Neuron (in vitro differentiated cells): Measurements from ENCODE around the gene PSMG1.
"Not testable (repeated sequence)": the region's sequence is repeated elsewhere in the genome, so short reads cannot be mapped to it uniquely, and the experiment has no call there.

Experiments used
- H2AFZ ChIP-seq: one replicate; pipeline ENCODE4 v1.6.1; 2013; ENCODE audit warnings: low read depth, mild to moderate bottlenecking, inconsistent platforms, low read length, moderate library complexity
- H3K27me3 ChIP-seq: one replicate; pipeline ENCODE4 v1.6.1; 2013; ENCODE audit warnings: low read length; ENCODE audit not compliant: insufficient read depth
- H3K36me3 ChIP-seq: one replicate; pipeline ENCODE4 v1.6.1; 2013; ENCODE audit warnings: low read length; ENCODE audit not compliant: insufficient read depth
- H3K4me1 ChIP-seq: one replicate; pipeline ENCODE4 v1.6.1; 2013; ENCODE audit warnings: low read length; ENCODE audit not compliant: insufficient read depth
- H3K4me3 ChIP-seq: 2 replicates; pipeline ENCODE4 v1.5.1; 2013; ENCODE audit warnings: mild to moderate bottlenecking, low read length, moderate library complexity
- H3K9me3 ChIP-seq: one replicate; pipeline ENCODE4 v1.6.1; 2013; ENCODE audit warnings: low read length

PSMG1 gene

GRCh38 chr21:39164523-39164922, 18.7 kb downstream of the PSMG1 start:
- Histone ChIP-seq H3K4me3 (no peak overlapping the region), H3K9me3 (peaks cover 4% of the 10 kb centered on the region), H2AFZ (no peak overlapping the region), H3K4me1 (no peaks in the 10 kb centered on the region), H3K36me3 (no peaks in the 10 kb centered on the region), H3K27me3 (no peaks in the 10 kb centered on the region)

GRCh38 chr21:39161064-39161463, 22.2 kb downstream of the PSMG1 start:
- Histone ChIP-seq H3K4me3 (no peak overlapping the region), H3K36me3 (no peaks in the 10 kb centered on the region), H3K4me1 (no peaks in the 10 kb centered on the region), H3K9me3 (peaks cover 4% of the 10 kb centered on the region), H2AFZ (no peak overlapping the region), H3K27me3 (no peaks in the 10 kb centered on the region)

DNA sequence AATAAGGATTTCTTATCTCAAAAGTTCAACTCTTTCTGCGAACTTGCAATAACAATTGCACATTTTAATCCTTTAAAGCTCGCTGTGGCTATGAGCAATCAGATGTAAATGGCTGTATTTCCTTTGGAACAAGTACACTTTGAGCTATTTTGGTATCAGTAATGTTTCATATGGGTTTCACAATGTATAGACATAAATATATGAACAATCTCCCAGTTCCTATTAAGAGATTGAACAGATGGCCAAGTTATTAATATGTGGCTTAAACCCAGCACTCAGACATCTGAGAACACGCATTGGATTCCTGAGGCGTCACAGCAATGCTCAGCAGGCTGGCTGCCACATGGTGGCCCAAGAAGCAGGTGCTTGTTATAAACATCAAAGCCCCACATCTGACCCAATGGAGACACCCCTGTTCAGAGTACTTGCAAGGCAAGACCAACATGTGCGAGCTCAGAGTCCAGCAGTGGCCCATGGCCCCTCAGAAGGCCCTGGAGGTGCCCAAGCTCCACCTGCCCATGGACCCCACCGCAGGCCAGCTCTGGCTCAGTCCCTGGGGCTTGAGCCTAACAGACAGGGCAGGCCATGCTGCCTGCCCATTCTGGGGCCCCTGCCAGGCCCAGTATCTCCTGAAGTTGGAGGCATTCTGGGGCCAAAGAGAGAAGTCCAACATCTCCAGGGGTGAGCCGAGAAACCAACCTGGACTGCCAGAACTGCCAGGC, 23.7 kb downstream of the PSMG1 start:
- Histone ChIP-seq H3K36me3 (no peaks in the 10 kb centered on the region), H2AFZ (no peak overlapping the region), H3K27me3 (no peaks in the 10 kb centered on the region), H3K4me3 (no peak overlapping the region), H3K4me1 (no peaks in the 10 kb centered on the region), H3K9me3 (peaks cover 2% of the 10 kb centered on the region)

DNA sequence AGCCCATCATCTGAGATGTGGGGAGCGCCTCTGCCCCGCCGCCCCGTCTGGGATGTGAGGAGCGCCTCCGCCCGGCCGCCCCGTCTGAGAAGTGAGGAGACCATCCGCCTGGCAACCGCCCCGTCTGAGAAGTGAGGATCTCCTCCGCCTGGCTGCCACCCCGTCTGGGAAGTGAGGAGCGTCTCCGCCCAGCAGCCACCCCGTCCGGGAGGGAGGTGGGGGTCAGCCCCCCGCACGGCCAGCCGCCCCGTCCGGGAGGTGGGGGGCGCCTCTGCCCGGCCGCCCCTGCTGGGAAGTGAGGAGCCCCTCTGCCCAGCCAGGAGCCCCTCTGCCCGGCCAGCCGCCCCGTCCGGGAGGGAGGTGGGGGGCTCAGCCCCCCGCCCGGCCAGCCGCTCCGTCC, 26.0 kb downstream of the PSMG1 start:
- H3K36me3 ChIP-seq, H3K9me3 ChIP-seq, H3K4me1 ChIP-seq, H3K4me3 ChIP-seq, H2AFZ ChIP-seq, H3K27me3 ChIP-seq: not testable (repeated sequence)

- no peaks in the 10 kb centered on the region for H3K4me1 ChIP-seq
- no peak overlapping the region for H3K4me3 ChIP-seq
- H2AFZ ChIP-seq = no peak overlapping the region
- H3K36me3 ChIP-seq = no peaks in the 10 kb centered on the region
- H3K9me3 ChIP-seq = no peaks in the 10 kb centered on the region
- H3K27me3 ChIP-seq = no peaks in the 10 kb centered on the region
Measured at GRCh38 chr21:39156024-39156423, 27.2 kb downstream of the PSMG1 start.

DNA sequence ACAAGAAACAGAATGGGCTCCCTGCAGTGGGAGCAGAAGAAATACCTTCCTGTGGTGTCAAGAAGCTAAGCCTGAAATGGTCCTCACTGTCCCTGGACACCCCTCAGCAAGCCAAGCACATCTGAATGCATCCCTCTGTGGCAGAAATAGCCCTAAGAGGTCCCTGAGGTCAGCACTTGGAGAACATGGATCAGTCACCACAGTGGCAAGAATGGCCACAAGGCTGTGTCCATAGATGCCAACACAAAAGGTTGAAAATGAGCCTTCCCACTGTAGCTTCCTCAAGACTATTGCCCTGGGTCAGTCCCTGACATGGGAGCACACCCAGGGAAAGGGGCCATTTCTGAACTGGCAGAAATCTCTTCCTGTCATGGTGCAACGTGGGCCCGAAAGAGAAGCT, 27.7 kb downstream of the PSMG1 start:
- Histone ChIP-seq H3K9me3 (no peaks in the 10 kb centered on the region), H2AFZ (no peak overlapping the region)

GRCh38 chr21:39153842-39154241, 29.4 kb downstream of the PSMG1 start:
- no peaks in the 10 kb centered on the region for H3K27me3 ChIP-seq
- H3K4me3 ChIP-seq = no peak overlapping the region
- H2AFZ ChIP-seq = no peak overlapping the region
- H3K36me3 ChIP-seq = no peaks in the 10 kb centered on the region
- H3K4me1 ChIP-seq = no peaks in the 10 kb centered on the region
- no peaks in the 10 kb centered on the region for H3K9me3 ChIP-seq

More for the DNA sequence above, 27.7 kb downstream of the PSMG1 start:
- no peaks in the 10 kb centered on the region for H3K27me3 ChIP-seq
- no peaks in the 10 kb centered on the region for H3K4me1 ChIP-seq
- H3K4me3 ChIP-seq = no peak overlapping the region
- no peaks in the 10 kb centered on the region for H3K36me3 ChIP-seq

- Histone ChIP-seq H2AFZ (no peak overlapping the region), H3K4me1 (no peaks in the 10 kb centered on the region), H3K27me3 (no peaks in the 10 kb centered on the region), H3K9me3 (no peaks in the 10 kb centered on the region), H3K4me3 (no peak overlapping the region), H3K36me3 (no peaks in the 10 kb centered on the region)
Measured at GRCh38 chr21:39153373-39153772, 29.9 kb downstream of the PSMG1 start.

GRCh38 chr21:39152271-39152670, 31.0 kb downstream of the PSMG1 start:
- Histone ChIP-seq H3K36me3 (no peaks in the 10 kb centered on the region), H3K4me1 (no peaks in the 10 kb centered on the region), H2AFZ (no peak overlapping the region), H3K9me3 (no peaks in the 10 kb centered on the region), H3K4me3 (no peak overlapping the region), H3K27me3 (no peaks in the 10 kb centered on the region)

DNA sequence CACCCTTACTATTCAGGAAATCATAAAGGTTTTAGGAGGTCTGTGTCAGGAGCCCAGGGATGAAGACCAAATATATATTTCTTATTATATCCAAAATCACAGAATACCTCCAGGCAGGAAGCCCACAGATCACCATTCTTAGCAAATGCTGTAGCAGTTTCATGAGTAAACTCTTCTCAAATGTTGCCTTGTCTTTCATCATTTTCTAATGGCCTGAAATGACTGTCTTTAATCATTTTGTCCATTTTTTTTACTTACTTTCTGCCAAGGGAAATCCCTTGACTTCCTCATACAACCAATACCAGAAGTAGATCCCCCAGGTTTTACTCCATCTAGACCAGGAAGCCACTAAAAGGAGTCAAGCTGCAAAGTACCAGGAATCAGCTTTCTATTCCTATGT, 32.4 kb downstream of the PSMG1 start:
- H3K9me3 ChIP-seq = no peaks in the 10 kb centered on the region
- H3K36me3 ChIP-seq = no peaks in the 10 kb centered on the region
- no peak overlapping the region for H2AFZ ChIP-seq
- H3K4me3 ChIP-seq = no peak overlapping the region
- no peaks in the 10 kb centered on the region for H3K4me1 ChIP-seq
- no peaks in the 10 kb centered on the region for H3K27me3 ChIP-seq

DNA sequence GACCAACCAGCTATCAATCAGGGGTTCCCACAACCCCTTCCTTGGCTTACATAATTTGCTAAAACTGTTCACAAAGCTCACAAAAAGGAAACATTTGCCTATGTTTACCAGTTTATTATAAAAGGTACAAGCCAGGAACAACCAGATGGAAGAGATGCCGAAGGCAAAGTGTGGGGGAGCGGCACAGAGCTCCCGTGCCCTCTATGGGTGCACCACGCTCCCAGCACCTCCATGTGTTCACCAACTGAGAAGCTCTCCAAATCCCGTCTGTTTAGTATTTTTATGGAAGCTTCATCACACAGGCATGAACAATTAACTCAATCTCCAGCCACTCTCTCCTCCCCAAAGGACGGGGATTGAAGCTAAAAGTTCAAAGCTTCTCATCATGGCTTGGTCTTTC, 32.9 kb downstream of the PSMG1 start:
- H3K9me3 ChIP-seq = no peaks in the 10 kb centered on the region
- H3K4me1 ChIP-seq = no peaks in the 10 kb centered on the region
- H3K36me3 ChIP-seq = no peaks in the 10 kb centered on the region
- H3K27me3 ChIP-seq = no peaks in the 10 kb centered on the region
- no peak overlapping the region for H2AFZ ChIP-seq
- no peak overlapping the region for H3K4me3 ChIP-seq

- H3K27me3 ChIP-seq = no peaks in the 10 kb centered on the region
- H2AFZ ChIP-seq = no peak overlapping the region
- no peak overlapping the region for H3K4me3 ChIP-seq
- H3K9me3 ChIP-seq = no peaks in the 10 kb centered on the region
- H3K36me3 ChIP-seq = no peaks in the 10 kb centered on the region
- H3K4me1 ChIP-seq = no peaks in the 10 kb centered on the region
Measured at GRCh38 chr21:39149882-39150281, 33.4 kb downstream of the PSMG1 start.

DNA sequence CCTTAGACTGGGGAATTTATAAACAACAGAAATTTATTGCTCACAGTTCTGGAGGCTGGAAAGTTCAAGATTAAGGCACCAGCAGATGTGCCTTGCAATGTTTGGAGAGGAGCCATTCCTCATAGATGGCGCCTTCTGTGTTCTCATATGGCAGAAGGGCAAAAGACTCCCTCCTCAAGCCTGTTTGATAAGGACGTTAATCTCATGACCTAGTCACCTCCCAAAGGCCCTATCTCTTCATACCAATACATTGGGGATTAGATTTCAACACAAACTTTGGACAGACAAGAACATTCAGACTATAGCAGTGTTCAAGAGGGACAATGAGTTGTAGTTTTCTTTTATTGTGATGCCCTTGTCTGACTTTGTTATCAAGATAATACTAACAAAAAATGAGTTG, 34.3 kb downstream of the PSMG1 start:
- no peaks in the 10 kb centered on the region for H3K4me1 ChIP-seq
- H3K4me3 ChIP-seq = no peak overlapping the region
- no peaks in the 10 kb centered on the region for H3K27me3 ChIP-seq
- H3K36me3 ChIP-seq = no peaks in the 10 kb centered on the region
- peaks cover 2% of the 10 kb centered on the region for H3K9me3 ChIP-seq
- H2AFZ ChIP-seq = no peak overlapping the region

DNA sequence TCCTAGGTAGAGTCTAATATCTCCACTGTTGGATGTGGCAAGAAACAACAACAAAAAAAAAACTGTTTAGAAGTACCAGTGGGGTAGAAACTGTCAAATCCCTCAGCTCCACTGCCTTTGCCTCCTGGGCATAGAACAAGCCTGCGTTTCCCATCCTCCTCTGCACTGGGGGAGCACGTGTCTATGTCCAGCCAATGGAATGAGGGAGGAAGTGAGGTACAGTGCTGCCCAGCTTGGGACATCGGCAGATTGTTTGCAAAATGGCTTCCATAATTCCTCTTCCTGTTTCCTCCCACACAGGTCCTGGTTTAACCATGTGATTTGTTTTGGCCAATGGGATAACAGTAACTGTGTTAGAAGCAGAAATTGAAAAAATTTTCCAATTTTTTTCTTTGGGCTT, 39.1 kb downstream of the PSMG1 start:
- H3K4me3 ChIP-seq = no peak overlapping the region
- H2AFZ ChIP-seq = peak overlapping the region; percentile 13
- H3K27me3 ChIP-seq = peaks cover 3% of the 10 kb centered on the region
- H3K4me1 ChIP-seq = no peaks in the 10 kb centered on the region
- peaks cover 2% of the 10 kb centered on the region for H3K9me3 ChIP-seq
- no peaks in the 10 kb centered on the region for H3K36me3 ChIP-seq
